HG02885 (cell line): Measurements from ENCODE around the gene BRME1.
A peak's percentile ranks its signal among the peaks of the same experiment; 100 is the strongest.
"Not testable (repeated sequence)": the region's sequence is repeated elsewhere in the genome, so short reads cannot be mapped to it uniquely, and the experiment has no call there.

Source experiments
- ATAC-seq: cut with Tn5 transposase; IDR thresholded peaks from one replicate; pipeline ENCODE4 v1.9.1; 2021; ENCODE audit warnings: mild to moderate bottlenecking; ENCODE audit not compliant: unreplicated experiment, poor library complexity

BRME1 gene

GRCh38 chr19:13929340-13929739 lies 23.4 kb upstream of the BRME1 start:
- ATAC-seq, result no peak

GRCh38 chr19:13926715-13927114 lies 20.8 kb upstream of the BRME1 start:
- ATAC-seq, result no peak

- ATAC-seq, result no peak
These were observed 20.1 kb upstream of the BRME1 start for GRCh38 chr19:13926010-13926409.

GRCh38 chr19:13923194-13923987 lies 17.5 kb upstream of the BRME1 start:
- ATAC-seq, result no peak

- not testable (repeated sequence) for ATAC-seq
These were observed 16.2 kb upstream of the BRME1 start for GRCh38 chr19:13922118-13922517.

- no peak for ATAC-seq
These were observed 15.2 kb upstream of the BRME1 start for GRCh38 chr19:13920940-13921747.

GRCh38 chr19:13920524-13920923 lies 14.6 kb upstream of the BRME1 start:
- ATAC-seq, result no peak

- ATAC-seq, result no peak
These were observed 13.0 kb upstream of the BRME1 start for GRCh38 chr19:13918726-13919411.

- ATAC-seq, result no peak
These were observed 12.0 kb upstream of the BRME1 start for GRCh38 chr19:13917888-13918406.

GRCh38 chr19:13914777-13915176 lies 8.9 kb upstream of the BRME1 start:
- no peak for ATAC-seq

- no peak for ATAC-seq
These were observed 7.4 kb upstream of the BRME1 start for GRCh38 chr19:13913352-13913751.

GRCh38 chr19:13909430-13909829 lies 3.5 kb upstream of the BRME1 start:
- ATAC-seq, result no peak

- no peak for ATAC-seq
These were observed 2.8 kb upstream of the BRME1 start for GRCh38 chr19:13908674-13909073.

- no peak for ATAC-seq
These were observed 993 bp upstream of the BRME1 start for GRCh38 chr19:13906910-13907309.

- ATAC-seq, result peak; percentile 23
These were observed 596 bp upstream of the BRME1 start for GRCh38 chr19:13906521-13906904.

GRCh38 chr19:13902993-13903555 lies 2.8 kb downstream of the BRME1 start:
- no peak for ATAC-seq

- ATAC-seq, result no peak
These were observed 5.9 kb downstream of the BRME1 start for GRCh38 chr19:13899912-13900584.

GRCh38 chr19:13899393-13899792 lies 6.5 kb downstream of the BRME1 start:
- ATAC-seq, result no peak

GRCh38 chr19:13896227-13896626 lies 9.7 kb downstream of the BRME1 start:
- ATAC-seq, result no peak

- no peak for ATAC-seq
These were observed 11.4 kb downstream of the BRME1 start for GRCh38 chr19:13894552-13894951.
